ENCODE results near the gene UBE3D. TPM values are rescaled to one million over a fixed set of nuclear protein-coding genes. Genes with fewer than 3 reads are reported as not detected.

The UBE3D gene
- total RNA-seq, 2 experiments from 2014 or later: 4.4 to 5.0 TPM

DNA sequence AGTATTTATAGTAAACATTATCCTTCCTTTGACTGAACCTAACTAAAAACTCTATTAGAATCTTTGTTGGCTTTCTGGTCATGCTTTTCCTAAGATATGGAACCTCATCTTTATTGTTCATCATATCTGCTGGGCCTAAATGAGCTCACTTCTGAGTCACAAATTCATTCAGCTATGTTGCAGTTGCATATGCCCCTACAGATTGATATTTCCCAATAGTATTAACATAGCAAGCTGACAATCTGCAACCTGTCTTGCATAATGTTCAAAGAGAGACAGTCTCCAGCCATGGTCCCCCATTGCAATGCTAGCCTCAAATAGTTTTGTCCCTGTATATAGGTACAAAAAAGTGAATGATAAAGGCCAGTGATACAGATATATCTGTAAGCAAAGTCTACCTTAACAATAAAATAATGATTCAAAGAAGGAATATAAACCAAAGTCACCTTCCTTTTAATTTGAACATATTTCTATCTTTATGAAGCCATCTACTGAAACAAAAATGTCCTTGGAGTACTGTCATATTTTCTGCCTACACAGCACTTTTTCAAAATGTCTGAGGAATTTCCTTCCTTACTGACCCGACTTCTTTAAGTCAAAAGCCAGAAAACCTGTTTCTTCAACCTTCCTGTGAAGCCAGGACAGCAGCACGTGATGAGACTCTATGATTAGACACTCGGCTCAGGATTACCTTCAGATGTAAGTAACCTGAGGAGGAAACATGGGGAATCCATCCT is 140.7 kb downstream of the UBE3D start:
- DNase-seq (no peak), ATAC-seq (no peak)
- H3K27ac Mint-ChIP-seq: no peak overlapping the region
- ChIA-PET CTCF (interaction anchor here (1.4 kb wide), 1 partner anchor 16 kb away, joined by 3 read pairs; no protein-coding TSS in a partner anchor), POLR2A (no interaction called here)
- H3K9me3 Mint-ChIP-seq (ENCODE audit: insufficient read depth): no peaks in the 10 kb centered on the region
- no peaks in the 10 kb centered on the region for H3K27me3 Mint-ChIP-seq (ENCODE audit: low read depth)
- no peaks in the 10 kb centered on the region for H3K4me1 Mint-ChIP-seq (ENCODE audit: low read depth)
- no peaks in the 10 kb centered on the region for H3K36me3 Mint-ChIP-seq (ENCODE audit: low read depth)
- H3K4me3 Mint-ChIP-seq: no peak overlapping the region

DNA sequence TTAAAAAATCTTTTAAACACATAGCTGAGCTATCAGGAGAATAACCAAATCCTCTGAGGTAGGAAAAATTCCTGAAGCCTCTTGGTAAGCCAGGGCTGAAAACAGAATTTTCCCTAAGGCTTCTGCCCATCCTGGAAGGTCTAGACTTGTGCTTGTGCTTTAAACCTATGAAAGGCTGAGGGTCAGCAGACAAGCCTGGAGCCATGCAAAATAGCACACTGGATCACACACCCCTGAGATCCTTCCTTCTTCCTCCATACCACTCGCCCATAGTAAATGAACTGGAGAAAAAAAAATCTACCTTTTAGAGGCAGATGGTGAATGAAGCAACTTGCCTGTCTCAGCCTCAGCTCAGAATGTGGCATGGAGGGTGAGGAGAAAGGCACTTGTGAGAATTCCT is 144.4 kb downstream of the UBE3D start:
- Mint-ChIP-seq H3K36me3 (ENCODE audit: low read depth) (peaks cover 2% of the 10 kb centered on the region), H3K4me3 (no peak overlapping the region), H3K27ac (no peak overlapping the region), H3K9me3 (ENCODE audit: insufficient read depth) (no peaks in the 10 kb centered on the region), H3K4me1 (ENCODE audit: low read depth) (no peaks in the 10 kb centered on the region), H3K27me3 (ENCODE audit: low read depth) (no peaks in the 10 kb centered on the region)
- DNase-seq (no peak), ATAC-seq (no peak)
- POLR2A ChIA-PET: no interaction called here
- CTCF ChIA-PET: no interaction called here

GRCh38 chr6:82917346-82918064 is 148.1 kb downstream of the UBE3D start:
- DNase-seq: no peak
- ATAC-seq: no peak
- Mint-ChIP-seq H3K4me1 (ENCODE audit: low read depth) (no peaks in the 10 kb centered on the region), H3K27me3 (ENCODE audit: low read depth) (no peaks in the 10 kb centered on the region), H3K9me3 (ENCODE audit: insufficient read depth) (no peaks in the 10 kb centered on the region), H3K4me3 (no peak overlapping the region), H3K27ac (no peak overlapping the region), H3K36me3 (ENCODE audit: low read depth) (peaks cover 2% of the 10 kb centered on the region)
- POLR2A ChIA-PET: no interaction called here
- CTCF ChIA-PET: interaction anchor here (1.4 kb wide), 1 partner anchor 298 kb away, joined by 5 read pairs; no protein-coding TSS in a partner anchor

- H3K9me3 Mint-ChIP-seq (ENCODE audit: insufficient read depth): no peaks in the 10 kb centered on the region
- POLR2A ChIA-PET: no interaction called here
- CTCF ChIA-PET: interaction anchor here (1.4 kb wide), 1 partner anchor 299 kb away, joined by 5 read pairs; no protein-coding TSS in a partner anchor
- no peak overlapping the region for H3K4me3 Mint-ChIP-seq
- H3K27ac Mint-ChIP-seq: no peak overlapping the region
- no peaks in the 10 kb centered on the region for H3K4me1 Mint-ChIP-seq (ENCODE audit: low read depth)
- DNase-seq (no peak), ATAC-seq (no peak)
- H3K27me3 Mint-ChIP-seq (ENCODE audit: low read depth): no peaks in the 10 kb centered on the region
- peaks cover 2% of the 10 kb centered on the region for H3K36me3 Mint-ChIP-seq (ENCODE audit: low read depth)
Measured at GRCh38 chr6:82915666-82916065, 150.0 kb downstream of the UBE3D start.

DNA sequence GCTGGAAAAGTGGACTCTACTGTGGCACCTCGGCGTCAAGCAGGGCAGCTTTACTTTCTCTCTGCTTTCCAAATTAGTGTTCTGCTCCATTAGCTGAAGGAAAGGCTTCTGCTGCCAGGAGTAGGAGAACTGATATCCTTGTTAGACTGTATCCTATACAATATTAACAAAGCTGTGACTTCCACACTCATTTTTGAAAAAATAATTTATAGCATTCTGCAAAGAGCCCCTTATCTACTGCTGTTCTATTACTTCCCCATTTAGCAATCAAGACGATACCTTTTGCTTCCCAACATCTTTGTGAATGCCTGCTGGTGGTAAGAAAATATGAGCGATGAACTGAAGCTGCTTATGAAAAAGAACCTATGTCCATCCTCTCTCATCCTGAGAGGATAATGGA is 151.1 kb downstream of the UBE3D start:
- ChIA-PET CTCF (no interaction called here), POLR2A (no interaction called here)
- DNase-seq (no peak), ATAC-seq (no peak)
- Mint-ChIP-seq H3K4me3 (no peak overlapping the region), H3K9me3 (ENCODE audit: insufficient read depth) (no peaks in the 10 kb centered on the region), H3K27me3 (ENCODE audit: low read depth) (no peaks in the 10 kb centered on the region), H3K27ac (no peak overlapping the region), H3K4me1 (ENCODE audit: low read depth) (no peaks in the 10 kb centered on the region), H3K36me3 (ENCODE audit: low read depth) (peaks cover 2% of the 10 kb centered on the region)

DNA sequence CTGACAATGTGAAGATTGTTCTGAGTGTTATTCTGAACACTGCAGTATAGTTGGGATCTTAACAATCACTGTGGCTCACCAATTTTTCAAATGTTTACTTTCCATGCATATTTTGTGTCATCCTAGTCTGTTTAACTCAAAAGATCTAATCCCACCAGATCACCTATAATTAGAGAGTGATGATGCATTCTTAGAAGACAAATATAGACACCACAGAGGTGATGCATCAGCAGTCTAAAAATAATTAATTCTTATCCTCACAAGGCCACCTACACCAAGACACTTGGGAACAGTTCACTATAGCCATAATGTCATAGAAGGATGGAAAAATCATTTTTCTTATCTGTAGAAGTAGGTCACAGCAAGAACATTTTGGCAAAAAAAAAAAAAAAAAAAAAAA is 154.8 kb downstream of the UBE3D start:
- Mint-ChIP-seq H3K36me3 (ENCODE audit: low read depth) (no peaks in the 10 kb centered on the region), H3K9me3 (ENCODE audit: insufficient read depth) (no peaks in the 10 kb centered on the region), H3K27ac (no peak overlapping the region), H3K4me3 (no peak overlapping the region), H3K4me1 (ENCODE audit: low read depth) (no peaks in the 10 kb centered on the region), H3K27me3 (ENCODE audit: low read depth) (no peaks in the 10 kb centered on the region)
- ATAC-seq (no peak), DNase-seq (no peak)
- ChIA-PET CTCF (no interaction called here), POLR2A (no interaction called here)

- no peak overlapping the region for H3K4me3 Mint-ChIP-seq
- DNase-seq (no peak), ATAC-seq (no peak)
- H3K36me3 Mint-ChIP-seq (ENCODE audit: low read depth): no peaks in the 10 kb centered on the region
- CTCF ChIA-PET: no interaction called here
- H3K9me3 Mint-ChIP-seq (ENCODE audit: insufficient read depth): no peaks in the 10 kb centered on the region
- no peaks in the 10 kb centered on the region for H3K27me3 Mint-ChIP-seq (ENCODE audit: low read depth)
- H3K4me1 Mint-ChIP-seq (ENCODE audit: low read depth): no peaks in the 10 kb centered on the region
- POLR2A ChIA-PET: no interaction called here
- H3K27ac Mint-ChIP-seq: no peak overlapping the region
Measured at GRCh38 chr6:82910395-82910794, 155.2 kb downstream of the UBE3D start.

- ChIA-PET CTCF (interaction anchor here (0.9 kb wide), 1 partner anchor 15 kb away, joined by 3 read pairs; no protein-coding TSS in a partner anchor), POLR2A (no interaction called here)
- Mint-ChIP-seq H3K36me3 (ENCODE audit: low read depth) (no peaks in the 10 kb centered on the region), H3K9me3 (ENCODE audit: insufficient read depth) (no peaks in the 10 kb centered on the region), H3K27me3 (ENCODE audit: low read depth) (no peaks in the 10 kb centered on the region), H3K4me3 (no peak overlapping the region), H3K4me1 (ENCODE audit: low read depth) (no peaks in the 10 kb centered on the region), H3K27ac (no peak overlapping the region)
- ATAC-seq (no peak), DNase-seq (no peak)
Measured at GRCh38 chr6:82909551-82909950, 156.1 kb downstream of the UBE3D start.

DNA sequence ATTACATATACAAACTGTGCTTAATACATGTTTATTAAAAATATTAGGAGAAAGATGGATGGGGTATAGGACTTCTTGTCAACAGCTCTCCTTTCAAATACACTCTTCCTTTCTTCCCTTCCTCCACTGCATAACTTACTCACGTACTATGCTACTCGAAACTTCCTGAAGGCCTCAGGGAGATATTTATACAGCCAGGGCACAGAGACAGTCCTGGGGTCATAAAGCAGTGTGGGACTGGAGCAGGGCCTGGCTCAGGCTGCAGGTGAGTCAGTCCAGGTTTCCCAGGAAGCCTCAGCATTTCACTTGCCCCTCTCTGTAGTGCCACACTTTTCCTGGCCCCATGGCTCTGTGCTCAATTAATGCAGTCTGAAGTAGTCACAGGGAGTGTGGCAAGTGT is 157.0 kb downstream of the UBE3D start:
- ChIA-PET CTCF (interaction anchor here (0.9 kb wide), 1 partner anchor 16 kb away, joined by 3 read pairs; no protein-coding TSS in a partner anchor), POLR2A (no interaction called here)
- Mint-ChIP-seq H3K27me3 (ENCODE audit: low read depth) (no peaks in the 10 kb centered on the region), H3K4me3 (no peak overlapping the region), H3K9me3 (ENCODE audit: insufficient read depth) (no peaks in the 10 kb centered on the region), H3K4me1 (ENCODE audit: low read depth) (no peaks in the 10 kb centered on the region), H3K27ac (no peak overlapping the region), H3K36me3 (ENCODE audit: low read depth) (no peaks in the 10 kb centered on the region)
- DNase-seq (no peak), ATAC-seq (no peak)

GRCh38 chr6:82906951-82907350 is 158.7 kb downstream of the UBE3D start:
- no peak overlapping the region for H3K4me3 Mint-ChIP-seq
- POLR2A ChIA-PET: no interaction called here
- H3K27ac Mint-ChIP-seq: no peak overlapping the region
- no peaks in the 10 kb centered on the region for H3K4me1 Mint-ChIP-seq (ENCODE audit: low read depth)
- no peaks in the 10 kb centered on the region for H3K9me3 Mint-ChIP-seq (ENCODE audit: insufficient read depth)
- H3K27me3 Mint-ChIP-seq (ENCODE audit: low read depth): no peaks in the 10 kb centered on the region
- ATAC-seq (no peak), DNase-seq (no peak)
- CTCF ChIA-PET: no interaction called here
- H3K36me3 Mint-ChIP-seq (ENCODE audit: low read depth): no peaks in the 10 kb centered on the region

DNA sequence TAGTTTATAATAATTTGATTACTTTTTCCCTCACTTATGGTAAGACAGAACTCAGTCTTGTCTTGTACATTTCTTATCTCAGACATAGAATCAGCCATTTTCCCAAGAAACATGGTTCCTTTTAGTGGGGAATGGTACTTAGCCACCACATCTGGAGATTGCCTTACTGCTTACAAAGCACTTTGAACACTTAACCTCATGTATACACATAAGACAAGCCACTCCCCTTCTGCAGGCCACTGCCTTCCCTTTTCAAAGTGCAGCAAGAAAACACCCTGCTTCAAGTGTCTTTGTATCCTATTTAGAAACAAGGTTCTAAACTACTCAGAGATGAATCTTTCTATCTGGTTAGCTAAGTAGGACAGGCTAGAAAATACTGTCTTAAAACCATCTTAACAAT is 159.2 kb downstream of the UBE3D start:
- DNase-seq: no peak
- ChIA-PET POLR2A (no interaction called here), CTCF (no interaction called here)
- H3K4me3 Mint-ChIP-seq: no peak overlapping the region
- H3K27me3 Mint-ChIP-seq (ENCODE audit: low read depth): no peaks in the 10 kb centered on the region
- H3K36me3 Mint-ChIP-seq (ENCODE audit: low read depth): no peaks in the 10 kb centered on the region
- no peaks in the 10 kb centered on the region for H3K4me1 Mint-ChIP-seq (ENCODE audit: low read depth)
- no peak overlapping the region for H3K27ac Mint-ChIP-seq
- ATAC-seq: no peak
- H3K9me3 Mint-ChIP-seq (ENCODE audit: insufficient read depth): no peaks in the 10 kb centered on the region

DNA sequence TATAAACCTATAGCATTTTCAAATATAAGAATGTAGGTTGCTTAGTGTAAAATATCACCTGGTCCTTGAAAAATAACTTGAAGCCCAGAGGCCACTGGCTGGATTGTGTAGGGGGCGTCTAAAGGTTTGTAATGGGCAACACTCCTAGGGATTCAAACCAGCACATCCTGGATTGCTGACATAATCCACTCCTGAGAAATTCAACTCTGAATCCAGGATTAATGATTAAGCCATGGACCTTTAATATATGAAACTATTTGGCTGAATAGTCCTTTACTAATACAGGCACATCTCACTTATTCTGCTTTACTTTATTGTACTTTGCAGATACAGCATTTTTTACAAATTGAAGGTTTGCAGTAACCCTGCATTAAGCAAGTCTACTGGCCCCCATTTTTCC is 160.8 kb downstream of the UBE3D start:
- no peak overlapping the region for H3K27ac Mint-ChIP-seq
- ChIA-PET POLR2A (no interaction called here), CTCF (no interaction called here)
- H3K4me3 Mint-ChIP-seq: no peak overlapping the region
- no peaks in the 10 kb centered on the region for H3K36me3 Mint-ChIP-seq (ENCODE audit: low read depth)
- no peaks in the 10 kb centered on the region for H3K27me3 Mint-ChIP-seq (ENCODE audit: low read depth)
- DNase-seq (no peak), ATAC-seq (no peak)
- no peaks in the 10 kb centered on the region for H3K9me3 Mint-ChIP-seq (ENCODE audit: insufficient read depth)
- no peaks in the 10 kb centered on the region for H3K4me1 Mint-ChIP-seq (ENCODE audit: low read depth)

Measured in activated CD8-positive, alpha-beta T cell treated with anti-CD3 and anti-CD28 coated beads, Interleukin-2, amount 10 ng/mL, durations not matched to agents 7 days and 5 days (primary cell).